LNCAP (cell line): ENCODE results near the gene STON2.

ENCODE experiments used
- CTCF ChIP-seq: fragments of 450-650 bp; IDR thresholded peaks from 2 replicates; pipeline ENCODE4 v1.5.1; 2017; ENCODE audit warnings: mild to moderate bottlenecking

The STON2 gene

DNA sequence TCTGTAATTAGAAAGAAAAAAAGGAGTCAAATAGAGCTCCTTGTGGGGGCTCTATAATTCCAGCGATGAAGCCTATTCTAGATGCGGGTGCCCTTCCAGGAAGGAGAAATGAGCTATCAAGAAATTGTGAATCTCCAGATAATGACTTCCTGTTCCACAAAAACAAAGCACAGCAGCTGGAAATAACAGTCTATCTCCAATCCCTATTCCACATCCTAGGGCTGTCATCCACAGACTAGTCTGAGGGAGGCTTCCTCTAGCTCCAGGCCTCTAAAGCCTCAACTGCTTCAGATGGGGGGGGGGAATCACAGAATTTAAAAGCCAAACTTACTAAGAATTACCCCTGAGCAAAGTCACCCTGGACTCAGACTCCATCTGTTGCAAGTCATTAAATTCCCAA is 102.0 kb downstream of the STON2 start:
- no peak for TF ChIP-seq CTCF

DNA sequence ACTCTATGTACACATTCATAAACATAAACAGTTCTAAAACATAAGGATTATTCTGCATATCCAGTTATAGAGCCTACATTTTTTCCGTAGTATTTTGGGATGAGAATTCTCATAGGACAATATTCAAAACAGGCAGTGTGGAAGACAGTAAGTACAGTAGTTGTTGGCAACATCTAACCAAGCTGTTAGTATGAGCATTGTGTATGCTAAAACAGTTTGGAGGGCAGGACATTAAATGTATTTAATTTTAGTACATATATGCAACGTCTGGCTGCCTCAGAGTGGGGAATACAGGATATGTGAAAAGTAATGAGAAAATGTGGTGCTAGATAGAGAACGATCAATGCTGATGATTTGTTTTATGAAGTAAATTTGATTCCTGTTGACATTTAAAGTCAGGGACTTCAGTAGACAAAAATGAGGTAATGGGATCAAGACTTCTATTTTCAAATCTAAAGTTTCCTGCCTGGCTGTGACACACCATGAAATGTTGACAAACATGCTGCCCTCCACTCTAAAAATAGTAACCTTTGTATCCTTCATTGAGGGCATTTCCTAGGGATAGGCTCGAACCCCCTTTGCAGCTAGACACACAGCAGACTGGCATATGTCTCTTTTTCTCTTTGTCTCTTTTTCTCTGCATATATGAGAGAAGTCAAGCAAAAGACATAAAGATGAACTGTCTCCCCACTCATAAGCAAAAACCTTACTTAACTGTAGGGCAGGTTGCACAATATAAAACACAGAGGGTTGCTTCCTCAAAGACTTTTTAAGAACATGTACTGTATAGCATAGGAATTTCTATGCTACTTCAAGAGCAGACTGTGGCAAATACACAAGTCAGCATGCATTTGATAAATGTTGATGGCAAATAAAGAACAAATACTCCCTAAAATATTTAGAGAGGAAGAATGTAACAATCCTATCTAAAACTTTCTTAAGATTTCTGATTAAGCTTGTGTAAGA is 103.9 kb downstream of the STON2 start:
- TF ChIP-seq CTCF: no peak

- TF ChIP-seq CTCF: no peak
Measured at GRCh38 chr14:81289516-81289915, 110.6 kb downstream of the STON2 start.

- no peak for TF ChIP-seq CTCF
Measured at GRCh38 chr14:81286574-81287370, 113.4 kb downstream of the STON2 start.

GRCh38 chr14:81285245-81285644 is 114.9 kb downstream of the STON2 start:
- no peak for TF ChIP-seq CTCF

DNA sequence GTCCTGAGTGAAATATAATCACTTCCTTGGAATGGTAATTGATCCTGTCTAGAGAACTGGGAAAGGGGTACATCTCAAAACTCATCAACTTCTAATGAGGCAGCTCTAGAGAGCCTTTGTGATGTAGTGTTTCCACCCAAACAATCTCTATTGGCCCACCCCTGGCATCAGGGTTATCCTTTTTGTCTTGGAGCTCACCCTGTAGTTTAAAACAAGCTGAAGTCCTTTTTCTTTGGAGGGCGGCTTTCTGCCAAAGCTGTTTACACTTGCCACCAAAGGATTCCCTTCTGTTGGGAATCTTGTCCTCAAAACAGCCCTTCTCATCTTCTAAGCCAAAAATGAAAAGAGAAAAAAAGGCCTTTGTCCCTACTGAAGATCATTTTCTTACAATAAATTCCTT is 118.8 kb downstream of the STON2 start:
- no peak for TF ChIP-seq CTCF

GRCh38 chr14:81280136-81280791 is 119.9 kb downstream of the STON2 start:
- TF ChIP-seq CTCF: no peak
